CD1c-positive myeloid dendritic cell (primary cell): ENCODE data around the gene DLD.
"Not testable (repeated sequence)": the region's sequence is repeated elsewhere in the genome, so short reads cannot be mapped to it uniquely, and the experiment has no call there.

Experiments used
- DNase-seq: peaks from one replicate; pipeline ENCODE4 v3.0.0-alpha.2; 2016; ENCODE audit errors: extremely low spot score

Gene DLD

DNA sequence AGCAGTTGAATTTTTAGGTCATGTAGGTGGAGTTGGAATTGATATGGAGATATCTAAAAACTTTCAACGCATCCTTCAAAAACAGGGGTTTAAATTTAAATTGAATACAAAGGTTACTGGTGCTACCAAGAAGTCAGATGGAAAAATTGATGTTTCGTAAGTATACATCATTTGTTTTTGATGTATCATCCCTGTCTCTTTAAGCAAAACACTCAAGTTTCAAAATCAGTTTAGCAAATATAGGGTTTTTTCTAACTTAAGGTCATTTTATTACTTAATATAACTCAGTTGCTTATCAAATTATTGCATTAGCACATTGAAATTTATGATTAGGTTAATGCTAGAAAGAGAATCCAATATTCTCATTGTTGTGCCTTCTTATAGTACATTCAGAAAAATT is 24.6 kb downstream of the DLD start:
- no peak for DNase-seq

DNA sequence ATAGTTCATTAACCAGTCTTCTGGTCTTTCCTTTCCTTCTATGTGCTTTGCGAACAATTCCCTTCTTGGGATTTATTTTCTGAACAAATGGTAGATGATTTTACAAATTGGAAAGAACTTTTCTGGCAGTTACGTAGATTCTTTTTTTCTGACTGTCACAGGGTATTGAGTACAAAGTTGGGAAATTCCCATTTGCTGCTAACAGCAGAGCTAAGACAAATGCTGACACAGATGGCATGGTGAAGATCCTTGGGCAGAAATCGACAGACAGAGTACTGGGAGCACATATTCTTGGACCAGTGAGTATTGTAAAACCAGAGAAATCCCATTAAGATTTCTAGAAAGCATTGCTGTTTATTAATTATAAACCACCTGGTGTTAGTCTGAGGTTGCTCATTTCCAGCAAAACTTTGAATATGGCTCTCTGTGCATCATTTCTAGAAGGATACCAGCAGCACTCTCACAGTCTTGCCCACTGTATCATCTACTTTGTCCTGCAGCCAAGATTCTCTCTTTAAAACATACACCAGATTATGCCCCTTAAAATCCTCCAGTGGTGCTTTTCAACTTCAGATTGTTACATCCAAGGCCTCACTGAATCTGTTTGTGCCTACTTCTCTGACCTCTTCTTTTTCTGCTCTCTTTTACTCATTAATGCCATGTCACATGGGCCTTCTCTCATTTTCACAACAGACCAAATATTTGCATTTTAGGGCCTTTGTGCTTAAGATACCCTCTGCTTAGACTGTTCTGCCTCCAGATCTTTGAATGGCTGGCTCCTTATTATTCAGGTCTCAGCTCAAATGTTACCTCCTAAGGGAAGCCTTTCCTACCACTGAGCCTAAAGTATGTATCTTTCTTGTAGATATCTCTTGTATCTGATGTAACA is 27.0 kb downstream of the DLD start:
- no peak for DNase-seq

DNA sequence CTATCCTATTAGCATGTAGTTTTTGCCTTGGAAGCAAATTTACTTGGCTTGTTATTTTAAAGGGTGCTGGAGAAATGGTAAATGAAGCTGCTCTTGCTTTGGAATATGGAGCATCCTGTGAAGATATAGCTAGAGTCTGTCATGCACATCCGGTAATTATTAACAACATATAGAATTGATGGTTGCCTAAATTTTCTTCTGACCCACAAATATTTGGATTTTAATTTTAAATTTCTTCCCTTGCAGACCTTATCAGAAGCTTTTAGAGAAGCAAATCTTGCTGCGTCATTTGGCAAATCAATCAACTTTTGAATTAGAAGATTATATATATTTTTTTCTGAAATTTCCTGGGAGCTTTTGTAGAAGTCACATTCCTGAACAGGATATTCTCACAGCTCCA is 28.0 kb downstream of the DLD start:
- DNase-seq, result no peak

DNA sequence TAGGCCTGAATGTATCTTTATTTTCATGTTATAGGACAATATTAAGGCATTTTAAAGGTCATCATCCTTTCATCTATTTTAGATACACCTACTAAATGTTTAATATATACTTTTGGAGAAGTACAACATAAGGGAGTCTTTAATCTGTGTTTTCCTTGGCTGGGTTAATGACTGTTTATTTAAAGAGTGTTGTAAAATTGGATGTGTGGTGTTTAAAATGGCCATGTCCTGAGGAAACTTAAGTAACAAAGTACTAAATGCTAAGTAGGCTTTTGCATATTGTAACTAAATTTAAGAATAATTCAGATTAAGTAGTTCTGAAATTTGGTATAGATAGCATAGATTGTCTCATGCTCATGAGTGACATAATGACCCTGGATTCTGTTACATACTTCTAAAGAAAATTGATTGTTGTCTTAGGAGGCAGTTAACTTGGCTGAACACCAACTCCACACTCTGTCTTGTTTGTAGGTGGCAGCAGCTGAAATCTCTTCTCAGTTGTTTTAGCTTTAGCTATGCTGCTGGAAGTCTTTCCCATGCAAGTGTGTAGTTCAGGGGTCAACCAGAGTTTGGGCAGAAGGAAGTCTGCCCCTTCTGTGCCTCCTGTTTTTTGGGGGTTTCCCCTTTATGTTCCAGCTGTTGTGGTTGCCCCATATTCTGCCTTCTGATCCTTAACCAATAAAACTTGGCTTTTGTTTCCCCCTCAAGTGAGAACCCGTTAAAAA is 29.2 kb downstream of the DLD start:
- no peak for DNase-seq

DNA sequence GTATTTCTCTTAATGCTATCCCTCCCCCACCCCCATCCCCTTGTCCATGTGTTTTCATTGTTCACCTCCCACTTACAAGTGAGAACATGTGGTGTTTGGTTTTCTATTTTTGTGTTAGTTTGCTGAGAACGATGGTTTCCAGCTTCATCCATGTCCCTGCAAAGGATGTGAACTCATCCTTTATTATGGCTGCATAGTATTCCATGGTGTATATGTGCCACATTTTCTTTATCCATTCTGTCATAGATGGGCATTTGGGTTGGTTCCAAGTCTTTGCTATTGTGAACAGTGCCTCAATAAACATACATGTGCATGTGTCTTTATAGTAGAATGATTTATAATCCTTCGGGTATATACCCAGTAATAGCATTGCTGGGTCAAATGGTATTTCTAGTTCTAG is 30.8 kb downstream of the DLD start:
- DNase-seq, result not testable (repeated sequence)

DNA sequence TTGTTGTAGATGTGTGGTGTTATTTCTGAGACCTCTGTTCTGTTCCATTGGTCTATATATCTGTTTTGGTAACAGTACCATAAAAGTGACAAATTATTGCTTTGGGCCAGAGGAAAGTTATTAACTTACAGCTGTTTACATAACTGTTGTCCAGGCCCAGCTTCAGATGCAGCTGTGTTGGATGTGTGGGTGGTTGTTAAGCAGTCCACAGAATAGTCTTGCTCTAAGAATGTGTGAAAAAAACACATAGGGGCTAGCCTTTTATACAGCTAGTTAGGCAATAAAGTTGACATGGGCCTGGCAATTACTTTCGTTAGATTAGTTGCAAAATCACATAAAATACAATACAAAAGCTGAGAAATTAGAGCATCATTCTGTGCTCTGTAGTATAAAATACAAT is 31.9 kb downstream of the DLD start:
- no peak for DNase-seq

DNA sequence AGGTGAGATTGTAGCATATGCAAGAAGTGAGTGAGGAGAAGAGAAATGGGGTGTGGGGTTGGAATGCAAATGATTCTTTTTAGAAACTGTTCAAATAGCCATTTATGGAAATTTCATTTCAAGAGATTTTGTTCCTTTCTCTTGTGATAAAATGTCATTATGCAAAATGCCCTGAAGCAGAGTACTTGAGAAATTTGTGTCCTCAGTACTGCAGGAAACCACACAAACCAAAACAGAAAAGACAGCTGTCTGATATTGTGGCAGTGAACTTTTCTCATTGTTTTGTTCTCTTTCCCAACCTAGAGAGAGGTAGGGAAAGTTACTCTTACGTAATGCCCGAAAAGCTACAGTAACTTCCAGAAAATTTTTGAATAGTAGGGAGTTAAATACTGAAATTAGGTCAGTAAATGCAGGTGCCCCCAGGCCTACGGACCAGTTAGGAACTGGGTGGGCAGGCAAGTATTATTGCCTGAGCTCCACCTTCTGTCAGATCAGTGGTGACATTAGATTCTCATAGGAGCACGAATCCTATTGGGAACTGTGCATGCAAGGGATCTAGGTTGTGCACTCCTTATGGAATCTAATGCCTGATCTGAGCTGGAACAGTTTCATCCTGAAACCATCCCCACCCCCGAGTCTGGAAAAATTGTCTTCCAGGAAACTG is 34.0 kb downstream of the DLD start:
- no peak for DNase-seq

DNA sequence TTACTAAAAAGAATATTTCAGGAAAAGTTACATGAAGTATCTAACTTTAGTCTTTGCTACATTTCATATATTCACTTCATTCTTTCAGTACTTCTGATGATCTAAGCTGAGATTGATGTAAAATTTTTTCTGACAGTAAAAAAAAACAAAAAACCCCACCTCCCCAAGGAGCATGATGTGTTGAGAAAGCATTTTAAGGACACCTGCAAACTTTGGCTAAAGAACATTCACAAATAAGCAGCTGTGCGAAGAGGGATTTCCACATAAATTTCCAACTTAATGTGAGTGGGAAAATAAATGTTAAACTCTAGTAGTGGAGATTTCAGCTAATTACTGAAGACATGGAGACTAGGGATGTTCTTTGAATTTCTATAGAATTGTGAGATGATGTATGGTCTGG is 35.5 kb downstream of the DLD start:
- DNase-seq, result no peak

DNA sequence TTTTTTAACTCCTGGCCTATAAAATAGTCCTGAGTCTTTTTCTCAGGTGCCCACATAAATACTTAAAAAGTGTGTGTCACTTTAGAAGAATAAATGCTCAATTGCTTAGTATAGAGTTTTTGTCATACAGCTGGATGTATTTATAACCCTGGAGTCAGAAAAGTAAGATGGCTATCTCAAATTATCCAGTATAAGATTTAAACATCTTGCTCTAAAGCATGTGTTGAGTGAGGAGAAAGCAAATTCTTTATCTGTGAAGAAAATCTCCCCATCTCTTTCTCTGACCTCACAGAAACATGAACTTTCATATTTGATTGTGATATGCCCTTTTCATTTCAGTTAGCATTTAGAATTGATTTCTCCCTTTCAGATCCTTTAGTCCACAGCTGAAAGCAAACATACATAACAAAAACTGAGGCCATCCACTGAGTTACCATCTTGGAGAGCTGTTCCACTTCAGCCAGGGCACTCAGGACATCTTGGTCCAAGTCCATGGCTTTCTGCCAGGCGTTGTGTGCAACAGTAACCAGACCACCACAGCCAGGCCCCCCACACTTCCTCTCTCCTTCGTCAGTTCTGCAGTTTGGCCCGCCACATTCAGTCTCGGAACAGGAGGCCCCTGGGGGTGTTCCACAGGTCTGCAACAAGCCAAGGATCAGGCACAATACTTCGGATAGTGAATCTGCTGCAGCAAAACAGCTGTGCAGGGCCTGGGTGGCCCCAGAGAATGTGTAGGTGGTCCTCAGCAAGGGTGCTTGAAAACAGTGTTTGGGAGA is 40.9 kb downstream of the DLD start:
- no peak for DNase-seq

DNA sequence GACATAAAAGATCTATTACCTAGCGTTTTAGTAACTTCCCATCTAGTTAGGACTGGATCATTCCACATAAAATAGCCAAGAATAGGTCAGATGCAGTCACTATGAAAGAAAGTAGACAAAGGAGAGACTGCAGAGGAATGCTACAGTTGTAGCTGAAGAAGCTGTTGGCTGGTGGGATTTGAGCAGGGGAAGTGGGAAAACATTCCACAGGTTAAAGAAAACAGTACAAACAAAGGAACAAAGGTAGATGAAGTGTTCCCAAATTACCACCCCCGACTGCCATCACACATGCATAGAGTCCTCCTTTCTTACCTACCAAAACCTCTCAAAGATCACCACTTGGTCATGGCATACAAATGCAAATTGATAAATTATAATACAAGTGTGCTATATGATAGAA is 41.8 kb downstream of the DLD start:
- no peak for DNase-seq

DNA sequence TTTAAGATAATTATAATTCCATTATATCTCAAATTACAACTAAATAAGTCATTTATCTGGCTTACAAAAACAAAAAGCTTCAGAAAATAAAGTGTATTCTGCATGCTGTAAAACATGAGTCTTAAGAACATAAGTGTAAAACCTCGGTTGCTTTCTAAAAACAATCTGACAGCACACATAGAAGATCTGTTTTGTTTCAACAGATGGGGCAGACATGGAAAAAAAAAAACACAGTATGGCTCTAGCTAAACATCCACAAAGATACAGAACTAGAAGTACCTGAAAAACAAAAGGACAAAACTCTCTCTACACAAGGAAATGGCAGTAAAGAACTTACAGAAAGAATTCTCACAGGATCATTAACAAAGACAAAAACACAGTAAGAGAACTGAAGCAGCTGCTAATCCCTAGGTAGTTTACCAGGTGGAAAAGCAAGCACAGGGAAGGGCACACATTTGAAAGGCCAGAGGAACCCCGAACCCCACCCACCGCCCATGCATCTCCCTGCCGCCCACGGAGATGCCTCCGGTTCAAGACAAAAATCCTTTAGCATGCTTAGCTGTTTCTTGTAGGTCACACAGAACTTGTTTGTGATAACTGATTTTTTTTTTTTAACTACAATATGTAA is 42.5 kb downstream of the DLD start:
- no peak for DNase-seq

DNA sequence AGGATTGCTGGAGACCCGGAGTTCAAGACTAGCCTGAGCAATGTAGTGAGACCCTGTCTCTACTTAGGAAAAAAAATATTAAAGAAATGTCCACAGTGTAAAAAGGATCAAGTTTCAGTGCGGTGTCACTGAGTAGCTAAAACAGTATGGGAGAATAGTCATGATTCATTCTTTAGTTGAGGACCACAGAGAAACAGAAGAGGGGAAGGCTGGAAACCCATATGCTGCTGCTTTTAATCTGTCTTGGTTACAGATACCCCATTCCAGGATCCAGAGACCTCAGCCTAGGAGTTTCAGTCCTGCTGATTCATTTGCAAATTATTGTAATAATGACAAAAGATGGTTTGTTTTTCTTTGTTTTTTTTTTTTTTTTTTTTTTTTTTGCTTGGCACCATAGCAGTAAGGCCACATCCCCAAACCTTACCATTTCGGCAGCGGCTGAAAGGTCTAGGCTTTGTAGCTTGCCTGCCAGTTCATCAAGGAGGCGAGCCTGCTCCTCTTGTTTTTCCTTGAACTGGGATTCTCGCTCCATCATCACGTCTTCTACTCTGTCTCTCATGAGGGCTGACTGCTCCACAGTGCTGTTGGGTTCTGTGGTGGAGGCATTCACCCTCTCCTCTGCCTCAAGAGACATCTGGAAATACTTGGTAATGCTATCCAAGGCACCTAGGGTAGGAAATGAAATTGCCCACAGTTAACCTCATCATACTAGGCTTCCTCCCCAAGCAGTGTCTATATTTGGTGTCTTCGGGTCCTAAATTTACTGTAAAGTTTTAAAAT is 44.2 kb downstream of the DLD start:
- DNase-seq, result no peak

DNA sequence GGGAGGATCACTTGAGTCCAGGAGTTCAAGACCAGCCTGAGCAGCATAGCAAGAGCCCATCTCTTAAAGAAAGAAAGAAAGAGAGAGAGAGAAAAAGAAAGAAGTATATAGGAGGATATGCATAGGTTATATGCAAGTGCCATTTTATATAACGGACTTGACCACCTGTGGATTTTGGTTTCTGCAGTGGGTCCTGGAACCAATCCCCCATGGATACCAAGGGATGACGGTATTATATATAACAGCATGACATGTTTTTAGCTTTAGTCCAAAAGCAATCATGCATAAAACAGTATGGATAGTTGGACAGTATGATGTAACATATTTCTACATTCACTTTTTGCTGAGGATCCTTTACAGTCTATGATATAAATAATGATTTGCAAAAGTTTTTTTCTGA is 45.3 kb downstream of the DLD start:
- DNase-seq, result no peak

DNA sequence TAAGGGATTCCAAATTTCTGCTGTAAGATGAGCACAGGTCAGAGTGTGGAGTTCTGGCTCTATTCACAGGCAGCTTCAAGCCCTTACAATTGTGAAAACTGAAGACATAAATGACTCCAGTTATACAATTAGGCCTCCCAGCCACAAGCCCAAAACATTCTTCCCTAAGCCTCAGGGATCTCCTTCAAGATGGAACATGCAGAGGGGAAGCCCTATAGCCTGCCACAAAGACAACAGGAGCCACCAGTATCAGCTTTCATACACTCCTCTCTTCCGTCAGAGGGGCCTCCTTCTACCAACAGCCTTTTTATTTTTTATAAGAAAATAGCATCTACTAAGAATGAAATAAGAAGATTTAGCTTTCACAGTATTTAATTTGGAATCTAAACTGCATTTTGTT is 46.5 kb downstream of the DLD start:
- no peak for DNase-seq

DNA sequence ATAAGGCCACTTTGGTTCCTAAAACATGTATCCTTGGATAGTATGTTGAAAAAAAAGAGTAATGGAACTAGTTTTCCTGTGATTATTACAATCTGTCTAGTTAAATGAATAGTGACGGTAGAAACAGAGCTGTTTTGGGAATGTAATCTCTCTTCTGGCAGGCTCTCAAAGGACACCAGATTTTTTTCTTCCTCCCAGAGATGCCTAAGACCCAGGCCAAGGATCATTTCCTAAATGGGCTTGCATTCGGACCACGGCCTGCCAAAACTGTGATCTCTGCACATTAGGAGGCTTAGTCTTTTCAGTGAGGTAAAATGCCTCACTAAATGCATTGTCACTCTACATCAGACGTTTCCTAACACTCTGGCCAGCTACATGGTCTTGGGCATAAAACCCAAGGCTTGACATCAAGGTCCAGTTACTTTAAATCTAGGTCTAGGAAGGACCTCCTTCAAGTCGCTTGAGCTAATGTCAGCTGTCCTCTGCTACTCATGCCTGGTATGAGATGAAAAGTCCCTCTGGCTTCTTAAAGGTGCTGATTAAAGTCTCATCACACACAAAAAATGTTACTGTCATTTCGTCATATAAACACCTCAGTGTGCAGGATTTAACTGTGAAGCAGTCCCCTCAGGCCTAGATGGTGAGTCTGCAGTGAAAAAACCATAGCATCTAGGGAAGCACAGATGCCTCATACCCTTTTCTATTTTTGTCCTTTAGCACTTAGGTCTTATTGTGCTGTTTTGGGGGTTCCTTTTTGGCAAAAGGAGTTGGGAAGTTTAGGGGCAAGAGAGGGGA is 47.7 kb downstream of the DLD start:
- DNase-seq, result no peak

DNA sequence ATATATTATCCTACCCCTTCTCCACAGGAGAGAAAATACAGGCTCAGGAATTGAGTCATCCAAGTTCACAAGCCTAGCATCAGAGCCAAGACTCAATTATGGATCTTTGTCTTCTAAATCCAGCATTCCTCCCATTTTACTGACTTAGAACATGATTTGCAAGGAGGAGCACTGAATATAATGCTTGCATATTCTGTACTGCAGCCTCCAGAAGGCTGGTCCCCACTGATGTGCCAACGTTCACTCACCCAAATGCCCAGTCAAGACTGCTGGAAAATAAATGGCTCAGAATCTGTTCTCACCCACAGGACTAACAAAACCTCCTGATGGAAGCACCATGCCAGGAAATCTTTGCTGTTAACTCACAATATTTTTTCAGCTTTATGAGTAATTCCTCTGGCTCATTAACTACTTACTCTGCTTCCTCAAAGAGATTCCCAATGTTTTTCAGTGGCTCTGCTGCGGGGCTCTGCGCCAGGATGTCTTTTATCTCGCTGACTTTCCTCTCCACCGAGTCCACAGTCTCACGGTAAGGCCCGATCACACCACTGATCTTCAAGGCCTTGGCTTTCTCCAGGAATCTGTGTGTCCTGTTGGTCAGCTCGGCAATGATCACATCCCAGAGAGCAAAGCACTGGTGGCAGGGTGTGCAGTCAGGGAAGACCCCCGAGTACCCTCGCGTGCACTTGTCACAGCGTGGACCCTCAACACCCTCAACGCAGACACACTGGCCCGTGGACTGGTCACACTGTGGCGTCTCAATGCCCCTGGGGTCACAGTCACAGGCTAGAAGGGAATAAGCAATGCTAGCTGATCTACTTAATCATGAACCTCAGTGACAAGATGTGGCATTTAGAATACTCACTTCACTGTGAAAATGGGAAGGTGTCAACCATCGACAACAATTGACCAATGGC is 48.8 kb downstream of the DLD start:
- no peak for DNase-seq

DNA sequence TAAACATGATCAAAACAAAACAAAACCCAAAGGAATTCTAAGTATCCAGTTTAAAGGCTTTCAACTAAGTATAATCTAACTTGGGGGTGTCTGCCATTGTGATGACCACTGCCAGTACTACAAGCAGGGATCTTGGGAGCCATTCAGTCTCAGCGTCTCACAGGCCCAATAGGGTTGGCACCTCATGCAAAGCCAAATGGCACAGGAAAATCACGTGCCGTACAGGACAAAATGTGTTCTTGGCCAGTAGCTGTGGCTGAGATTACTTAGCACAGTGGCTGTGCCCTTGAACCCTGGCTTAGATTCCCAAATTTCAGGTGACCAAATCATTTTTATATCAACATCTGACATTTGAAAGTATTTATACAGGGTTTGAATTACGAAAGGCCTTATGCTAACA is 50.0 kb downstream of the DLD start:
- no peak for DNase-seq

DNA sequence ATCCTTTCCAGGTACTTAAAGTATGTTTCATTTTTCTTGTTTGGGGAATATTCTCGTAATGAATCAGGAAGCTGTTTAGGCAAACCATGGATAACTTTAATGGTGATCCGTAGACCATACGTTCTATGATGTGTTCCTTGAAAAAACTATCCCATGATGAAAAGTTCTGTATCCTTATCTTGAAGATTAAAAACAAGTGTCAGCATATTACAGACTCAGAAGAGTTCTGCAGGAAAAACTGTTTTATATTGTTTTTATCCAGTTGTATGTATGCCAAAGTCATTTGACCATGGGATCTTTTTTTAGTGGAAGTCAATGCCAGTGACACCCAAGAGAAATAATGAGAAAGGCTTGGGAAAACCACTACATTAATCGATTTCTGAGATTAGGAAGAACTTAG is 52.0 kb downstream of the DLD start:
- no peak for DNase-seq
